Neural progenitor cell (in vitro differentiated cells): ENCODE measurements around the gene TMEM254. TPM values are rescaled to one million over a fixed set of nuclear protein-coding genes. Genes with fewer than 3 reads are reported as not detected.

Experiments used
- DNase-seq: peaks from one replicate; pipeline ENCODE4 v3.0.0-alpha.2; 2016; ENCODE audit warnings: low spot score
- H2AFZ ChIP-seq: fragments of 200-600 bp; sonication (generic); replicated peaks from 2 replicates; pipeline ENCODE4 v1.6.1; 2016; ENCODE audit warnings: antibody characterized with exemption
- H3F3A ChIP-seq: fragments of 200-600 bp; sonication (generic); 2 replicates; pipeline ENCODE4 v1.6.1; 2016; ENCODE audit warnings: antibody characterized with exemption, low read depth
- H3K27ac ChIP-seq: fragments of 200-600 bp; sonication (generic); 2 replicates; pipeline ENCODE4 v1.5.1; 2016; ENCODE audit warnings: mild to moderate bottlenecking
- H3K27me3 ChIP-seq: fragments of 200-600 bp; sonication (generic); 2 replicates; pipeline ENCODE4 v1.6.1; 2016; ENCODE audit warnings: mild to moderate bottlenecking, moderate library complexity
- H3K36me3 ChIP-seq: fragments of 200-600 bp; sonication (generic); 2 replicates; pipeline ENCODE4 v1.5.1; 2016
- H3K4me1 ChIP-seq: fragments of 200-600 bp; sonication (generic); 2 replicates; pipeline ENCODE4 v1.6.1; 2016; ENCODE audit warnings: mixed run types
- H3K4me2 ChIP-seq: fragments of 200-600 bp; sonication (generic); 2 replicates; pipeline ENCODE4 v1.6.1; 2016
- H3K4me3 ChIP-seq: fragments of 200-600 bp; sonication (generic); 2 replicates; pipeline ENCODE4 v1.5.1; 2016
- H3K79me2 ChIP-seq: fragments of 200-600 bp; sonication (generic); 2 replicates; pipeline ENCODE4 v1.6.1; 2016; ENCODE audit warnings: low read depth
- H3K9ac ChIP-seq: fragments of 200-600 bp; sonication (generic); 2 replicates; pipeline ENCODE4 v1.6.1; 2016
- H3K9me3 ChIP-seq: fragments of 200-600 bp; sonication (generic); 2 replicates; pipeline ENCODE4 v1.5.1; 2016; ENCODE audit warnings: low read depth
- H4K20me1 ChIP-seq: fragments of 200-600 bp; sonication (generic); 2 replicates; pipeline ENCODE4 v1.6.1; 2016; ENCODE audit warnings: low read depth
- H3K27ac Mint-ChIP-seq: 3 replicates; pipeline ENCODE4 v1.8.0; 2021; ENCODE audit warnings: mixed read lengths
- H3K27me3 Mint-ChIP-seq: 2 replicates; pipeline ENCODE4 v1.8.0; 2022; ENCODE audit warnings: low read depth, mild to moderate bottlenecking, inconsistent platforms, moderate library complexity, mixed read lengths; ENCODE audit not compliant: insufficient read depth
- H3K36me3 Mint-ChIP-seq: 3 replicates; pipeline ENCODE4 v1.8.0; 2021; ENCODE audit warnings: mixed read lengths
- H3K4me1 Mint-ChIP-seq: 3 replicates; pipeline ENCODE4 v1.8.0; 2021; ENCODE audit warnings: mixed read lengths
- H3K4me3 Mint-ChIP-seq: 3 replicates; pipeline ENCODE4 v1.8.0; 2021; ENCODE audit warnings: mild to moderate bottlenecking, moderate library complexity, mixed read lengths
- H3K9me3 Mint-ChIP-seq: 3 replicates; pipeline ENCODE4 v1.8.0; 2020; ENCODE audit warnings: mixed read lengths
- CTCF ChIP-seq: fragments of 200-600 bp; sonication (generic); IDR thresholded peaks from 2 replicates; pipeline ENCODE4 v1.5.1; 2017; ENCODE audit warnings: antibody characterized with exemption, mild to moderate bottlenecking
- EZH2 ChIP-seq: fragments of 200-600 bp; sonication (generic); IDR thresholded peaks from 2 replicates; pipeline ENCODE4 v1.6.1; 2017; ENCODE audit warnings: antibody characterized with exemption, mild to moderate bottlenecking, moderate library complexity
- EZH2phosphoT487 ChIP-seq: fragments of 200-600 bp; sonication (generic); IDR thresholded peaks from 2 replicates; pipeline ENCODE4 v1.6.1; 2017; ENCODE audit warnings: antibody characterized with exemption
- total RNA-seq: library from RNA; depleted of rRNA; stranded (reverse); fragments of >200 nt; gene quantifications from 2 replicates; pipeline ENCODE4 v1.2.3, GENCODE V29; 2015; ENCODE audit warnings: low replicate concordance

The TMEM254 gene
- total RNA-seq, 1 donor from 2014 or later: 34.6 TPM

- no peak overlapping the region for H3K27ac Mint-ChIP-seq
- no peak for DNase-seq
- Histone ChIP-seq H3K27me3 (peaks cover 34% of the 10 kb centered on the region), H3F3A (peaks cover 7% of the 10 kb centered on the region), H4K20me1 (no peaks in the 10 kb centered on the region), H3K4me3 (no peak overlapping the region), H3K9me3 (no peaks in the 10 kb centered on the region), H3K36me3 (no peaks in the 10 kb centered on the region), H3K4me2 (no peak overlapping the region), H3K27ac (no peak overlapping the region), H3K79me2 (no peaks in the 10 kb centered on the region), H3K9ac (no peak overlapping the region), H2AFZ (no peak overlapping the region), H3K4me1 (peaks cover 10% of the 10 kb centered on the region)
- no peaks in the 10 kb centered on the region for H3K9me3 Mint-ChIP-seq
- H3K27me3 Mint-ChIP-seq: peaks cover 15% of the 10 kb centered on the region
- TF ChIP-seq EZH2: no peak
- no peak for TF ChIP-seq CTCF
- TF ChIP-seq EZH2phosphoT487: no peak
- no peak overlapping the region for H3K4me3 Mint-ChIP-seq
- peaks cover 25% of the 10 kb centered on the region for H3K4me1 Mint-ChIP-seq
- no peaks in the 10 kb centered on the region for H3K36me3 Mint-ChIP-seq
Measured at GRCh38 chr10:80136134-80136571, 57.7 kb downstream of the TMEM254 start.

- Histone ChIP-seq H3K4me2 (no peak overlapping the region), H3K4me3 (no peak overlapping the region), H2AFZ (peak overlapping the region; percentile 72), H3K79me2 (no peaks in the 10 kb centered on the region), H3K36me3 (no peaks in the 10 kb centered on the region), H4K20me1 (no peaks in the 10 kb centered on the region), H3K27me3 (peaks cover 23% of the 10 kb centered on the region), H3K9ac (no peak overlapping the region), H3K9me3 (no peaks in the 10 kb centered on the region), H3K27ac (no peak overlapping the region), H3F3A (no peaks in the 10 kb centered on the region), H3K4me1 (peaks cover 10% of the 10 kb centered on the region)
- H3K36me3 Mint-ChIP-seq: no peaks in the 10 kb centered on the region
- DNase-seq: peak; percentile 11
- H3K27me3 Mint-ChIP-seq: peaks cover 9% of the 10 kb centered on the region
- no peaks in the 10 kb centered on the region for H3K9me3 Mint-ChIP-seq
- TF ChIP-seq CTCF: no peak
- no peak for TF ChIP-seq EZH2
- peak overlapping the region; percentile 69 for H3K27ac Mint-ChIP-seq
- H3K4me1 Mint-ChIP-seq: peaks cover 17% of the 10 kb centered on the region
- no peak overlapping the region for H3K4me3 Mint-ChIP-seq
Measured at GRCh38 chr10:80137031-80137862, 58.8 kb downstream of the TMEM254 start.

GRCh38 chr10:80137920-80138319 is 59.5 kb downstream of the TMEM254 start:
- Mint-ChIP-seq H3K4me3 (no peak overlapping the region), H3K27ac (peak overlapping the region; percentile 77), H3K9me3 (no peaks in the 10 kb centered on the region), H3K27me3 (peaks cover 6% of the 10 kb centered on the region), H3K4me1 (peaks cover 15% of the 10 kb centered on the region), H3K36me3 (no peaks in the 10 kb centered on the region)
- Histone ChIP-seq H3K4me3 (no peak overlapping the region), H3K36me3 (no peaks in the 10 kb centered on the region), H3K9me3 (no peaks in the 10 kb centered on the region), H3K27ac (no peak overlapping the region), H3F3A (no peaks in the 10 kb centered on the region), H3K9ac (no peak overlapping the region), H2AFZ (no peak overlapping the region), H3K4me2 (no peak overlapping the region), H3K27me3 (peaks cover 16% of the 10 kb centered on the region), H4K20me1 (no peaks in the 10 kb centered on the region), H3K79me2 (no peaks in the 10 kb centered on the region), H3K4me1 (peaks cover 9% of the 10 kb centered on the region)
- DNase-seq: no peak
- TF ChIP-seq CTCF: no peak
- TF ChIP-seq EZH2: no peak
- TF ChIP-seq EZH2phosphoT487: no peak
